ENCODE data around the gene MICOS13. TPM values are rescaled to one million over a fixed set of nuclear protein-coding genes. Genes with fewer than 3 reads are reported as not detected.

The MICOS13 gene
- total and polyA plus RNA-seq, 8 donors: 26.7 to 63.3 (median 40.3) TPM

DNA sequence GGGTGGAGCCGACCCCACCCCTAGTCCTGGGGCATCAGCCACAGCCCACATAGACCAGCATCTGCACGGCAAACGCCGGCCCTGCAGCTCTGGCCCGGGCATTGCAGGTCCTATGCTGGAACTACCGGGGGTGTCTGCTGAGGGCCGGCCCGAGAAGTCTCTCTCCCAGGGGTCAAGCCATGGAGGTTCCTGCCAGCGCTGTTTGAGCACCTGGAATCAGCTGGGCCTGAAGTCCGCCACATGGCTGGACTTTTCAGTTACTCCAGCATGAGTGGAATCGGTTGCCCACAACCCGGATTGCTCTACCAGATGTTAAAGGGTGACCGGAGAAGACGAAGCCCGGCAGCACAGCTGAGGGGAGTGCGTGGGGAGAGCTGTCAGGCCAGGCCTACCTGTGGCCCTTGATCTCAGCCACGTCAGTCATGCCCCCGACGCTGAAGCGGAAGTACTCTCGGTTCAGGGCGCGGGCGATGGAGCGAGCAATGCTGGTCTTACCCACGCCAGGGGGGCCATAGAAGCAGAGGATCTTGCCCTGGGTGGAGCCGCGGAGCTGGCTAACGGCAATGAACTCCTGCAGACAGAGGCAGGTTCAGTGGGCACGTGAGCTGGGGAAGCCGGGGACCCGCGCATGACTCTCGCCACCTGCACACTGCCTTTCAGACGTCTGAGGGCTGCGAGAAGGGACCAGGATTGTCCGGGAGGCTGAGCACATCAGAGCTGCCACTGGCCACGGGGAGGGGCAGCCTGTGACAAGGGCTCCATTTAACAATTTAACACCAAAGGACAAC is 18.5 kb upstream of the MICOS13 start:
- peaks cover 0 to 83% of the 10 kb centered on the region in 2 donors for H3K36me3 ChIP-seq
- no peak for ATAC-seq
- H3K9me3 ChIP-seq: no peaks in the 10 kb centered on the region
- no peaks in the 10 kb centered on the region for H3K4me1 ChIP-seq
- no peak overlapping the region for H3K27ac ChIP-seq
- DNase-seq: no peak
- H3K4me3 ChIP-seq: no peak overlapping the region
- intact Hi-C loops (cut with DNase I): no loop called here
- H3K27me3 ChIP-seq: no peaks in the 10 kb centered on the region
- TF ChIP-seq, protein P1, sequence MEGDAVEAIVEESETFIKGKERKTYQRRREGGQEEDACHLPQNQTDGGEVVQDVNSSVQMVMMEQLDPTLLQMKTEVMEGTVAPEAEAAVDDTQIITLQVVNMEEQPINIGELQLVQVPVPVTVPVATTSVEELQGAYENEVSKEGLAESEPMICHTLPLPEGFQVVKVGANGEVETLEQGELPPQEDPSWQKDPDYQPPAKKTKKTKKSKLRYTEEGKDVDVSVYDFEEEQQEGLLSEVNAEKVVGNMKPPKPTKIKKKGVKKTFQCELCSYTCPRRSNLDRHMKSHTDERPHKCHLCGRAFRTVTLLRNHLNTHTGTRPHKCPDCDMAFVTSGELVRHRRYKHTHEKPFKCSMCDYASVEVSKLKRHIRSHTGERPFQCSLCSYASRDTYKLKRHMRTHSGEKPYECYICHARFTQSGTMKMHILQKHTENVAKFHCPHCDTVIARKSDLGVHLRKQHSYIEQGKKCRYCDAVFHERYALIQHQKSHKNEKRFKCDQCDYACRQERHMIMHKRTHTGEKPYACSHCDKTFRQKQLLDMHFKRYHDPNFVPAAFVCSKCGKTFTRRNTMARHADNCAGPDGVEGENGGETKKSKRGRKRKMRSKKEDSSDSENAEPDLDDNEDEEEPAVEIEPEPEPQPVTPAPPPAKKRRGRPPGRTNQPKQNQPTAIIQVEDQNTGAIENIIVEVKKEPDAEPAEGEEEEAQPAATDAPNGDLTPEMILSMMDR (IDR thresholded peaks at IDR 0.05): no peak

DNA sequence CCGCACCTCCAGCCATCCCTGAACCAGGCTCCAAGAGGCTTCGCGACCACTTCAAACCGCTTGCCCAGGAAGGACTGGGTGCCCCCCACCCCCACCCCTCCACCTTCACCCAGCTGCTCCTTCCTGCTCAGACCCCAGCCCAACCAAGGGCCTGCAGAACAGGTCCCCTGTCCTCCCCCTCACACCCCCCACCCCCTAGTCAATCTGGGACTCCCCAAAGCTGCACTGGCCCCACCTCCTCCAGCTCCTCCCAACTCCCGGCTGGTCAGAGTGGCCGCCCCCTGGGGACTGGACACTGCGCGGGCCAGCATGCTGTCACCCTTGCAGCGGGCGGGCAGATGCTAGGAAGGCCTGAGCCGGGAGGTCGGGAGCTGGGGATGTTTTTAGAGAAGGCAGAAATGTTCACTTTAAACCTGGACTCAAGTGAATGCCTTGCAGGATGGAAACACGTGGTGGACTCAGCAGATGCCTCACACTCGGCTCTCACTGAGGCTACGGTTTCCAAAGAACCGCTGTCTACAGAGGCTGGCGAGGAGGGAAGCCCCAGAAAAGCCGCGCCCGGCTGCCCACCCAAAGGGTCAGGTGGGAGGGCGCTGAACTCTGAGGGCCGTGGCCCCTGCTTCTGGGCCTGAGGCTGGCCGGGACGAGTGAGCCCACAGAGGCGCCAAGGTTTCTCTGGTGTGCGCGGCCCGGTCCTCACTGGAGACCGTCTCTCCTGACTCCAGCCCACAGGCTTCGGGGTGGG is 17.7 kb upstream of the MICOS13 start:
- ATAC-seq (no peak), DNase-seq (no peak)
- Histone ChIP-seq H3K4me1 (peaks cover 0 to 4% of the 10 kb centered on the region in 2 donors), H3K4me3 (no peak overlapping the region), H3K36me3 (peaks cover 0 to 83% of the 10 kb centered on the region in 2 donors), H3K27me3 (no peaks in the 10 kb centered on the region), H3K9me3 (no peaks in the 10 kb centered on the region), H3K27ac (no peak overlapping the region)
- TF ChIP-seq, protein P1 (IDR thresholded peaks at IDR 0.05): no peak
- intact Hi-C loops (cut with DNase I): no loop called here

DNA sequence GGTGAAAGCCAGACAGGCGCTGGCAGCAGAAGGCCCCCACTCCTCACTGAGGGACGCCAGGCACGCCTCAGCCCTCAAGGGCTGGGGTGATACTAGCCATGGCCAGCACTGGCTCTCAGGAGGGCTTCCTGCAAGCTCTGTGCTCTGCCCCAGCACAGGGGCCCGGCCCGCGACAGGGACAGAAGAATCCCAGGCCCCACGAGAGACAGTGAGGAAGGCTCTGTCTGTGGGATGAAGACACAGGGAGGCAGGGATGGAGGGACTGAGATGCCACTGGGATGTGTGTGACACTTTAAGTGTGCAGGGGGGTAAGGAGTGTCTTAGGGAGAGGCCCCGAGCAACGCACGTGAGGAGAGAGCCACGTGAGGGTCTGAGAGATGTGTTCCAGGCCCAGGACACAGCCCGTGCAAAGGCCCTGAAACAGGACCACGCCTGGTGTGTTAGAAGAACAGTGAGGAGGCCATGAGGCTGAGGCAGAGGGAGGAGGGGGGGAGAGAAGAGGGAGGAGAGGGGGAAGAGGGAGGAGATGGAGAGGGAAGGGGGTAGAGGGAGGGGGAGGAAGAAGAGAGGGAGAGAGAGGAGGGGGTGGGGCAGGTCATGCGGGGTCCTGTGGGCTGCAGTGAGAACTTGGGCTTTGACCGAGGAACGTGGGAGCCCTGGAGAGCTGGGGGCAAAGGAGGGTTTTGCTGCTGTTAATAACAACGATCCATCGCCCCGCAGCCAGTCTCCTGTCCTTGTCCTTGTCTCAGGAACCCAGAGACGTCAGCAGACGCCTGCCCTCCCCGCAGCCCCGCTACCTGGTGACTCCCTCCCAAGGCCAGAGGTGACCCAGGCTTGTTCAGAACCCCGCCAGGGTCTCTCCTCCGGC is 16.9 kb upstream of the MICOS13 start:
- intact Hi-C loops (cut with DNase I): no loop called here
- no peak overlapping the region for H3K4me3 ChIP-seq
- TF ChIP-seq, protein P1 (IDR thresholded peaks at IDR 0.05): no peak
- no peaks in the 10 kb centered on the region for H3K27me3 ChIP-seq
- H3K4me1 ChIP-seq: peaks cover 0 to 11% of the 10 kb centered on the region in 2 donors
- no peak for DNase-seq
- ATAC-seq: no peak
- H3K27ac ChIP-seq: no peak overlapping the region
- H3K9me3 ChIP-seq: no peaks in the 10 kb centered on the region
- H3K36me3 ChIP-seq: peaks cover 0 to 90% of the 10 kb centered on the region in 2 donors

DNA sequence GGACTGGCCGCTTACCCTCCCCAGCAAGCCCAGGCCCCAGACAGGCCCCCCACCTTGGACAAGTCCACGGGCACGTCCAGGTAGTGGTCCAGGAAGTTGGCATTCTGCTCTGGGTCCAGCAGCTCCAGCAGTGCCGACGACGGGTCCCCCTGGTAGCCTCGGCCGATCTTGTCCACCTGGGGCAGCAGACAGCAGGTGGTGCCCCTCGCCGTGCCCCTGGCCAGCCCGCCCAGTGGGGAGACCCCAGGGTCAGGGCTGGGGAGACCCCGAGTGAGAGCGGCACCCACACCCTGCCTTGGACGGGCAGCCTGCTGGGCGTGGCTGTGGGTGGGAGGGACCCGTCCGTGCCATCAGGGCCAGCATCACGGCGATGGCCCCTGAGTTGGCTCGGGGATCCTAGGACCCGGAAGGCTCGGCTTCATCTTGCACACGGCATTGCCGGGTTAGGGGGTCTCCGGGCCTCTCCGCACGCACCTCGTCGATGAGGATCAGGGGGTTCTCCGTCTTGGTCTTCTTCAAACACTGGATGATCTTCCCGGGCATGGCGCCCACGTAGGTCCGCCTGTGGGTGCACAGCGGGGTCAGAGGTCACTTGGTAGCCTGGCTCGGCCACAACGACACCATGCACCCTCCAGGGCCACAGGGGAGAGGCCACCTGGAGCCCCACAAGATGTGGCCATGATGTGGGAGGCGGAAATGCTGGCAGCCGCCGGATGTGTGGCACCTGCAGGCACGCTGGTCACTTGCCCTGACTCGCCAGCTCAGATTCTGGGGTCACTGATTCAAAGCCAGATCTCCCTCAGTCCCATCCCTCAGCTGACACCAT is 16.1 kb upstream of the MICOS13 start:
- intact Hi-C loops (cut with DNase I): no loop called here
- no peak overlapping the region for H3K27ac ChIP-seq
- no peaks in the 10 kb centered on the region for H3K27me3 ChIP-seq
- no peak overlapping the region for H3K4me3 ChIP-seq
- no peak for ATAC-seq
- H3K4me1 ChIP-seq: peaks cover 5 to 19% of the 10 kb centered on the region in 2 donors
- H3K9me3 ChIP-seq: no peaks in the 10 kb centered on the region
- TF ChIP-seq, protein P1 (IDR thresholded peaks at IDR 0.05): no peak
- H3K36me3 ChIP-seq: peaks cover 0 to 98% of the 10 kb centered on the region in 2 donors
- no peak for DNase-seq
